Measurements from ENCODE around the gene UXS1. TPM values are rescaled to one million over a fixed set of nuclear protein-coding genes. Genes with fewer than 3 reads are reported as not detected.

The UXS1 gene
- total and polyA plus RNA-seq, 2 of the 8 experiments (the other 6 are each of a cell fraction or from before 2014, with no cell fraction given), result 44.5 to 63.4 TPM

DNA sequence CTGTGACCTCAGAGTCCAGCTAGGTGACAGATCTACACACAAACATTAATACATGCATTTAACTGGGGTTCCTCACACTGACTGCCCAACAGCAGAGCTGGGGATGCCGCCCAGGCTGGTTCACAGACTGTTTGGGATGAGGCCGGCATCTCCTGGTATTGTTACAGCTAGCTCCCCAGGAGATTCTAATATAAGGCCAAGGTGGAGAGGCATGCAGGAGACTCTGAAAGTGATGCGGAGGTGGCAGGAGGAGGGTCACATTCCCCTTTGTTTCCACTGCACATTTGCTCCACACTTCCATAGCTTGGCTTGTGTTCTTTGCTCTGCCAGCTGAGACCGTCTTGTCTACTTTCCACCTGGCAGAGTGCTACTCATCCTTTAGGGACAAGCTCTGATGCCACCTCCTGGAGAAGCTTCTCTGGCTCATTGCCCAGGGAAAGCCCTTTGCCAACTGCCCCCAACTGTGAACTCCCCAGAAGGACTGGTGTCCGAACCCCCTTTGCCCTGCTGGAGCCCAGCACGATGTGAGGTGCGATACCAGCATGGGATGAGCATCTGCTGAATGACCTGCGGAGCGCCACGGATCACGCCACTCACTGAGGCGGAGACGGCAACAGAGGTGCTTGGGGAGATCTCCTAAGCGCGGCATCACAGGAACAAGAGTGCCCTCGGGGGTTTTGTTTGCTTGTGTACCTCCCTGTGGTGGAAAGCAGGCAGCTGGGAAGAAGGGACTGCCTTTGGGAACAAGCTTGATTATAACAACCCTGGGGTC is 88.8 kb downstream of the UXS1 start (continued):
- TF ChIP-seq CTBP2 (IDR thresholded peaks at IDR 0.05; ENCODE audit: borderline replicate concordance, insufficient read depth, insufficient read length, low read length) (no peak), SIRT6 (IDR thresholded peaks at IDR 0.05; ENCODE audit: low read length) (no peak), TAF1 (IDR thresholded peaks at IDR 0.05; ENCODE audit: low read depth, low read length) (no peak), CREB1 (IDR thresholded peaks at IDR 0.05) (no peak)
- TF ChIP-seq, protein P1, sequence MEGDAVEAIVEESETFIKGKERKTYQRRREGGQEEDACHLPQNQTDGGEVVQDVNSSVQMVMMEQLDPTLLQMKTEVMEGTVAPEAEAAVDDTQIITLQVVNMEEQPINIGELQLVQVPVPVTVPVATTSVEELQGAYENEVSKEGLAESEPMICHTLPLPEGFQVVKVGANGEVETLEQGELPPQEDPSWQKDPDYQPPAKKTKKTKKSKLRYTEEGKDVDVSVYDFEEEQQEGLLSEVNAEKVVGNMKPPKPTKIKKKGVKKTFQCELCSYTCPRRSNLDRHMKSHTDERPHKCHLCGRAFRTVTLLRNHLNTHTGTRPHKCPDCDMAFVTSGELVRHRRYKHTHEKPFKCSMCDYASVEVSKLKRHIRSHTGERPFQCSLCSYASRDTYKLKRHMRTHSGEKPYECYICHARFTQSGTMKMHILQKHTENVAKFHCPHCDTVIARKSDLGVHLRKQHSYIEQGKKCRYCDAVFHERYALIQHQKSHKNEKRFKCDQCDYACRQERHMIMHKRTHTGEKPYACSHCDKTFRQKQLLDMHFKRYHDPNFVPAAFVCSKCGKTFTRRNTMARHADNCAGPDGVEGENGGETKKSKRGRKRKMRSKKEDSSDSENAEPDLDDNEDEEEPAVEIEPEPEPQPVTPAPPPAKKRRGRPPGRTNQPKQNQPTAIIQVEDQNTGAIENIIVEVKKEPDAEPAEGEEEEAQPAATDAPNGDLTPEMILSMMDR (IDR thresholded peaks at IDR 0.05; ENCODE audit: control extremely low read depth in 1 of 3, insufficient read depth in 1 of 3, low read depth in 1 of 3, low read length in 3 of 3), result no peak

Data from H1 (cell line).